CD4-positive, alpha-beta memory T cell (primary cell): Measurements from ENCODE around the gene CRYM. TPM values are rescaled to one million over a fixed set of nuclear protein-coding genes. Genes with fewer than 3 reads are reported as not detected.

Experiments
- CTCF ChIA-PET: fragments of 350-600 bp; sonication (Branson Sonifier 250); formaldehyde crosslinking; loops from one replicate; lab custom pipeline; 2021; ENCODE audit warnings: inconsistent platforms; ENCODE audit not compliant: partially characterized antibody; lab: Charles Lee
- POLR2A ChIA-PET: fragments of 350-600 bp; sonication (Branson Sonifier 250); formaldehyde crosslinking; loops from one replicate; lab custom pipeline; 2021; ENCODE audit not compliant: partially characterized antibody; lab: Charles Lee
- DNase-seq, 5 donors: peaks; one replicate each; pipeline versions ENCODE4 v3.0.0 to v3.0.0-alpha.2; 2020 to 2022; ENCODE audit warnings: mixed read lengths in 1 of 5
- H3K27ac ChIP-seq: one replicate; pipeline ENCODE4 v1.7.0; 2013; ENCODE audit warnings: low read depth, low read length
- H3K27me3 ChIP-seq: 2 replicates; pipeline ENCODE4 v1.7.0; 2013; ENCODE audit warnings: mild to moderate bottlenecking, low read length, moderate library complexity; ENCODE audit not compliant: insufficient read depth
- H3K36me3 ChIP-seq: 2 replicates; pipeline ENCODE4 v1.7.0; 2013; ENCODE audit warnings: mild to moderate bottlenecking, low read length, moderate library complexity; ENCODE audit not compliant: insufficient read depth
- H3K4me1 ChIP-seq: 2 replicates; pipeline ENCODE4 v1.7.0; 2013; ENCODE audit warnings: mild to moderate bottlenecking, low read length, moderate library complexity; ENCODE audit not compliant: insufficient read depth
- H3K4me3 ChIP-seq, 2 donors: one replicate each; pipeline ENCODE4 v1.7.0; 2013; ENCODE audit warnings: low read length in 2 of 2, mild to moderate bottlenecking in 1 of 2
- H3K9me3 ChIP-seq, 2 donors: one replicate each; pipeline ENCODE4 v1.7.0; 2013; ENCODE audit warnings: low read length in 2 of 2, control low read depth in 1 of 2; ENCODE audit not compliant: control insufficient read depth in 1 of 2
- H3K27ac Mint-ChIP-seq, 7 donors: one replicate each; pipeline ENCODE4 v1.8.0; 2020 to 2021; ENCODE audit warnings: mixed read lengths in 7 of 7, mild to moderate bottlenecking in 6 of 7, inconsistent platforms in 3 of 7, moderate library complexity in 3 of 7
- H3K27me3 Mint-ChIP-seq, 2 donors: one replicate each; pipeline ENCODE4 v1.8.0; 2020 to 2021; ENCODE audit warnings: mixed read lengths in 2 of 2
- H3K36me3 Mint-ChIP-seq, 2 donors: one replicate each; pipeline ENCODE4 v1.8.0; 2020 to 2021; ENCODE audit warnings: mixed read lengths in 2 of 2, inconsistent platforms in 1 of 2, mild to moderate bottlenecking in 1 of 2
- H3K4me1 Mint-ChIP-seq, 4 donors: one replicate each; pipeline ENCODE4 v1.8.0; 2020 to 2021; ENCODE audit warnings: mixed read lengths in 4 of 4, mild to moderate bottlenecking in 1 of 4
- H3K4me3 Mint-ChIP-seq, 8 donors: one replicate each; pipeline ENCODE4 v1.8.0; 2020 to 2021; ENCODE audit warnings: mixed read lengths in 8 of 8, mild to moderate bottlenecking in 7 of 8, moderate library complexity in 6 of 8, inconsistent platforms in 3 of 8
- H3K9me3 Mint-ChIP-seq, 8 donors: one replicate each; pipeline ENCODE4 v1.8.0; 2020 to 2021; ENCODE audit warnings: mixed read lengths in 8 of 8, mild to moderate bottlenecking in 5 of 8, inconsistent platforms in 3 of 8, moderate library complexity in 1 of 8
- intact Hi-C: fragments of 100-400 bp; cut with micrococcal nuclease; formaldehyde crosslinking; loops from one replicate; pipeline ENCODE4 v1.15.1; 2023
- polyA plus RNA-seq, 2 donors: library from polyadenylated mRNA; unstranded; fragments of 300-500 nt; fragmentation: Illumina TruSeq; gene quantifications; one replicate each; pipeline ENCODE4 v1.2.3, GENCODE V29; 2021
- total RNA-seq, 2 experiments: library from RNA; stranded (reverse); gene quantifications; one replicate each; pipeline ENCODE4 v1.2.3, GENCODE V29; 2021

Gene CRYM
- total and polyA plus RNA-seq, 4 experiments from 2014 or later = not detected

- H3K4me3 Mint-ChIP-seq = no peak overlapping the region
- ChIA-PET CTCF (no interaction called here), POLR2A (no interaction called here)
- peaks cover 12 to 15% of the 10 kb centered on the region in 2 donors for H3K27me3 Mint-ChIP-seq
- H3K4me1 Mint-ChIP-seq = no peaks in the 10 kb centered on the region
- no peak overlapping the region for H3K27ac Mint-ChIP-seq
- intact Hi-C loops = no loop called here
- Histone ChIP-seq H3K4me1 (no peaks in the 10 kb centered on the region), H3K9me3 (no peaks in the 10 kb centered on the region), H3K27ac (no peak overlapping the region), H3K4me3 (no peak overlapping the region), H3K36me3 (no peaks in the 10 kb centered on the region), H3K27me3 (no peaks in the 10 kb centered on the region)
- no peaks in the 10 kb centered on the region for H3K9me3 Mint-ChIP-seq
- no peak for DNase-seq
- no peaks in the 10 kb centered on the region for H3K36me3 Mint-ChIP-seq
These were observed 35.3 kb downstream of the CRYM start for GRCh38 chr16:21242756-21243155.

GRCh38 chr16:21239646-21240045, 38.4 kb downstream of the CRYM start:
- H3K4me1 ChIP-seq = no peaks in the 10 kb centered on the region
- no peaks in the 10 kb centered on the region for H3K27me3 ChIP-seq
- no peaks in the 10 kb centered on the region for H3K9me3 ChIP-seq
- ChIA-PET POLR2A (no interaction called here), CTCF (no interaction called here)
- Mint-ChIP-seq H3K4me3 (no peak overlapping the region), H3K27me3 (peaks cover 8 to 14% of the 10 kb centered on the region in 2 donors), H3K27ac (no peak overlapping the region), H3K4me1 (no peaks in the 10 kb centered on the region), H3K9me3 (no peaks in the 10 kb centered on the region), H3K36me3 (no peaks in the 10 kb centered on the region)
- H3K27ac ChIP-seq = no peak overlapping the region
- intact Hi-C loops = no loop called here
- no peaks in the 10 kb centered on the region for H3K36me3 ChIP-seq
- H3K4me3 ChIP-seq = no peak overlapping the region
- no peak for DNase-seq

- DNase-seq = no peak
- Mint-ChIP-seq H3K27me3 (peaks cover 5 to 21% of the 10 kb centered on the region in 2 donors), H3K4me3 (no peak overlapping the region), H3K4me1 (no peaks in the 10 kb centered on the region), H3K9me3 (peaks cover 0 to 2% (median 0%) of the 10 kb centered on the region in 8 donors), H3K27ac (no peak overlapping the region), H3K36me3 (no peaks in the 10 kb centered on the region)
- POLR2A ChIA-PET = no interaction called here
- Histone ChIP-seq H3K9me3 (no peaks in the 10 kb centered on the region), H3K4me1 (no peaks in the 10 kb centered on the region), H3K27ac (no peak overlapping the region), H3K27me3 (no peaks in the 10 kb centered on the region), H3K4me3 (no peak overlapping the region), H3K36me3 (no peaks in the 10 kb centered on the region)
- CTCF ChIA-PET = no interaction called here
- intact Hi-C loops = no loop called here
These were observed 41.3 kb downstream of the CRYM start for GRCh38 chr16:21236831-21237230.

- no peaks in the 10 kb centered on the region for H3K36me3 Mint-ChIP-seq
- Histone ChIP-seq H3K4me3 (no peak overlapping the region), H3K9me3 (no peaks in the 10 kb centered on the region), H3K4me1 (no peaks in the 10 kb centered on the region), H3K27ac (no peak overlapping the region), H3K36me3 (no peaks in the 10 kb centered on the region), H3K27me3 (no peaks in the 10 kb centered on the region)
- H3K4me1 Mint-ChIP-seq = no peaks in the 10 kb centered on the region
- peaks cover 0 to 2% (median 0%) of the 10 kb centered on the region in 8 donors for H3K9me3 Mint-ChIP-seq
- CTCF ChIA-PET = interaction anchor here (1.1 kb wide), 1 partner anchor 321 kb away, joined by 4 read pairs; no protein-coding TSS in a partner anchor
- no peak overlapping the region for H3K4me3 Mint-ChIP-seq
- intact Hi-C loops = no loop called here
- DNase-seq = no peak
- H3K27me3 Mint-ChIP-seq = peaks cover 13 to 28% of the 10 kb centered on the region in 2 donors
- POLR2A ChIA-PET = no interaction called here
- H3K27ac Mint-ChIP-seq = no peak overlapping the region
These were observed 42.9 kb downstream of the CRYM start for GRCh38 chr16:21235199-21235585.

GRCh38 chr16:21233521-21234150, 44.5 kb downstream of the CRYM start, which contains the start of gene ANKS4B:
ANKS4B (plus strand) TSS chr16:21233699; CDS start chr16:21233738, 39 bp downstream.
- H3K27ac ChIP-seq = no peak within 1 kb of the TSS
- Mint-ChIP-seq H3K4me3 (no peak within 1 kb of the TSS), H3K27ac (no peak within 1 kb of the TSS)

GRCh38 chr16:21233045-21233520, 45.0 kb downstream of the CRYM start:
- no peak overlapping the region for H3K27ac Mint-ChIP-seq
- POLR2A ChIA-PET = no interaction called here
- Histone ChIP-seq H3K27me3 (no peaks in the 10 kb centered on the region), H3K9me3 (no peaks in the 10 kb centered on the region), H3K27ac (no peak overlapping the region), H3K36me3 (no peaks in the 10 kb centered on the region), H3K4me3 (no peak overlapping the region), H3K4me1 (no peaks in the 10 kb centered on the region)
- CTCF ChIA-PET = no interaction called here
- intact Hi-C loops = no loop called here
- peaks cover 0 to 2% (median 0%) of the 10 kb centered on the region in 8 donors for H3K9me3 Mint-ChIP-seq
- no peaks in the 10 kb centered on the region for H3K36me3 Mint-ChIP-seq
- no peak for DNase-seq
- no peak overlapping the region for H3K4me3 Mint-ChIP-seq
- peaks cover 27 to 29% of the 10 kb centered on the region in 2 donors for H3K27me3 Mint-ChIP-seq
- no peaks in the 10 kb centered on the region for H3K4me1 Mint-ChIP-seq

More at GRCh38 chr16:21233521-21234150, 44.5 kb downstream of the CRYM start, which contains the start of gene ANKS4B:
- Mint-ChIP-seq H3K4me1 (no peaks in the 10 kb centered on the region), H3K9me3 (peaks cover 0 to 2% (median 0%) of the 10 kb centered on the region in 8 donors), H3K27me3 (peaks cover 23 to 29% of the 10 kb centered on the region in 2 donors), H3K36me3 (no peaks in the 10 kb centered on the region)
- H3K27me3 ChIP-seq = no peaks in the 10 kb centered on the region
- intact Hi-C loops = no loop called here
- POLR2A ChIA-PET = no interaction called here
- no peaks in the 10 kb centered on the region for H3K4me1 ChIP-seq
- no peak for DNase-seq
- CTCF ChIA-PET = no interaction called here
- no peak within 1 kb of the TSS for H3K4me3 ChIP-seq
- no peaks in the 10 kb centered on the region for H3K36me3 ChIP-seq
- no peaks in the 10 kb centered on the region for H3K9me3 ChIP-seq

- ChIA-PET CTCF (no interaction called here), POLR2A (no interaction called here)
- Histone ChIP-seq H3K9me3 (no peaks in the 10 kb centered on the region), H3K36me3 (no peaks in the 10 kb centered on the region), H3K27me3 (no peaks in the 10 kb centered on the region), H3K4me3 (no peak overlapping the region), H3K4me1 (no peaks in the 10 kb centered on the region), H3K27ac (no peak overlapping the region)
- intact Hi-C loops = no loop called here
- Mint-ChIP-seq H3K4me1 (peaks cover 0 to 3% (median 2%) of the 10 kb centered on the region in 4 donors), H3K27me3 (peaks cover 29 to 35% of the 10 kb centered on the region in 2 donors), H3K27ac (no peak overlapping the region), H3K9me3 (no peaks in the 10 kb centered on the region), H3K36me3 (no peaks in the 10 kb centered on the region), H3K4me3 (no peak overlapping the region)
- DNase-seq = no peak
These were observed 49.7 kb downstream of the CRYM start for GRCh38 chr16:21228361-21228872.
